HuH-7.5 (cell line): ENCODE data around the gene RAB11FIP3.
A peak's percentile ranks its signal among the peaks of the same experiment; 100 is the strongest.

Experiments
- DNase-seq: peaks from one replicate; pipeline ENCODE4 v3.0.0; 2011; ENCODE audit warnings: low spot score

Gene RAB11FIP3

DNA sequence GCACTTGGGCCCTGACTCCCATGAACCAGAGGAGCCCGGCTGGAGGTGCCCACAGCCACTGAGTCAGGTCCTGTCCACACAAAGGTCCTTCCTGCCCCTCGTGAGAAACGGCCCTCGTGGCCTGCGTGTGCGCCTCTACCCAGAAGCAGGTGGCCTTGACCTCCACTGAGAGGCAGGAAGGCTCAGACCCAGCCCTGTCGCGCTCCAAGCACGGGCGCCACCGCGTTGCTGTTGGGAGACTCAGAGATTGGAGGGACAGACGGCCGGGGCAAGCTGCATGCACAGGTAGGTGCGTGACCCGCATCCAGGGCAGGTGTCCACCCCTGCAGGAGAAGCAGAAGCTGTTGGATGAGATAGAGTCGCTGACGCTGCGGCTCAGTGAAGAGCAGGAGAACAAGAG lies 94.0 kb downstream of the RAB11FIP3 start:
- DNase-seq: no peak

DNA sequence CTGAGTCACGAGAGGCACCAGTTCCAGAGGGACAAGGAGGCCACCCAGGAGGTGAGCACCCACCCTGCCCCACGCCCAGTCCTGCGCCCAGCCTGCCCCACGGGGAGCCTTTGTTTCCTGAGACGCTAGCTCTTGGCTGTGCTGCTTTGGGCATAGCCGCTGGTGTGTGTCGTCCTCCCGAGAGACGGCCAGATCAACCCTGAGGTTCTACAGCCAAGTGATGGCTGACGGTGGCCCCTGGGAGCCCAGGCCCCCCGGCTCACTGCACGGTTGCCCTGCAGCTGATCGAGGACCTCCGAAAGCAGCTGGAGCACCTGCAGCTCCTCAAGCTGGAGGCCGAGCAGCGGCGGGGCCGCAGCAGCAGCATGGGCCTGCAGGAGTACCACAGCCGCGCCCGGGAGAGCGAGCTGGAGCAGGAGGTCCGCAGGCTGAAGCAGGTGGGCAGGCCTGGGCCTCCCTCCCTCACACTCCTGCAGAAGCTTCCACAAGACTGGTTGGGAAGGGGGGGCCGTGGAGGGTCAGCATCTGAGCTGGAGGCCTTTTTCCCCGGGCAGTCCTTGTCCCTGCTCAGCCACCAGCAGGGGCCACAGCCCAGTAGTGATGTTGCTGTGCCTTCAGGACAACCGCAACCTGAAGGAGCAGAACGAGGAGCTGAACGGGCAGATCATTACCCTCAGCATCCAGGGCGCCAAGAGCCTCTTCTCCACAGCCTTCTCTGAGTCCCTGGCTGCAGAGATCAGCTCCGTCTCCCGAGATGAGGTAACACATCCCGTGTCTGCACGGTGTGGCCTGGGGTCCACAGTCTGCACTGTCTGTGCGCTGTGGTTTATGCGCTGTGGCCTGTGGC lies 94.6 kb downstream of the RAB11FIP3 start:
- no peak for DNase-seq

DNA sequence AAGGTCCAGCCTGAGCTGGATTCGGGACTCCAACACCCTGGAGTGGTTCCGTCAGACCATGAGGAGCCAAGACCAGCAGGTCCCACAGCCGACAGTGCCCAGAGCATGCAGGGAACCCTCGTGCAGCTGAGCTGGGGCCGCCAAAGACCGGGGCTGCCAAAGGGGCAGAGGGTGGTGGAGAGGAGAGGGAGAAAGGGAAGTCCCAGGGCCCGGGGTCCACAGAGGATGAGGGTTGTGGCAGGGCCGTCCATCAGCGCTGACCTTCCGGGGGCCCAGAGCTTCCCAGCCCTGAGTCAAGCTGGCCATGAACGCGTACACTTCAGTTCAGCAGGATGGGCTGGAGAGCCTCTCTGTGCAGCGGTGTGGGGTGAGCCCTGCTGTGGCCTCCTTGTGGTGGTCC lies 95.4 kb downstream of the RAB11FIP3 start:
- DNase-seq: no peak

DNA sequence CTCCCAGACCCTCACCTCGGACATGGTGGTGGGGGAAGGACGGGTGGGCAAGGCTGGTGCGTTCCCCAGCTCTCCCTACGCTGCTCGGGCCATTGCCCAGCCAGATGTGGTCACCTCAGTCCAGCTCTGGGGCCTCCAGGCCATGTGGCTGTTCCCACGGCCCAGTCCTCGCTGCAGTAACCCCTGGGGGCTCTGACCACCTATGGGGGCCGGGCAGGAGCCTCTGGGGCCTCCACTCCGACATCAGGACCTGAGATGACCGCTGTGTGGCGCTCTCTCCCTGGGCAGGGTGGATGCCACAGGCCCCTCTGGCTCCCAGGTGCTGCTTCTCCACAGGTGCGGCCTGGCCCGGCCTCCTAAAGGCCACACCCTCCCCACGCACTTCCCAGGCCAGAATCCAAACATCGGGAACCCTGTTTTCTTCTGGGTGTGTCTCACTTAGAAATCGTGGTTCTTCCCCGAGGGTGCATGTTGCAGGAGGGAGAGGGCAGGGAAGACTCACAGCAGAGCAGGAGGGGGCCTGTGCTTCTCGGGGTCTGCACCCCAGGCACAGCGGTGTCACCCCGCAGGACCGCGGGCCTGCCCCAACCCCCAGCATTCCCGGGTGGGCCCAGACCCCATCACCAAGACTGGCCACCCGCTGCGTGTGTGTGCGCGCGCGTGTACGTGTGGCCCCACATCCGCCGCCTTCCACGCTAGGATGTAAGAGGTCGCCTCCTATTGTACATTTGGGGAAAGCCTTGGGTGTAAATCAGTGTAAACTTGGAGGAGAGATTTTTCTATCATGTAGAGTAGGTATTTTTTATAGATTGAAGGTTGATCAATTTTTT lies 96.1 kb downstream of the RAB11FIP3 start:
- DNase-seq: no peak

DNA sequence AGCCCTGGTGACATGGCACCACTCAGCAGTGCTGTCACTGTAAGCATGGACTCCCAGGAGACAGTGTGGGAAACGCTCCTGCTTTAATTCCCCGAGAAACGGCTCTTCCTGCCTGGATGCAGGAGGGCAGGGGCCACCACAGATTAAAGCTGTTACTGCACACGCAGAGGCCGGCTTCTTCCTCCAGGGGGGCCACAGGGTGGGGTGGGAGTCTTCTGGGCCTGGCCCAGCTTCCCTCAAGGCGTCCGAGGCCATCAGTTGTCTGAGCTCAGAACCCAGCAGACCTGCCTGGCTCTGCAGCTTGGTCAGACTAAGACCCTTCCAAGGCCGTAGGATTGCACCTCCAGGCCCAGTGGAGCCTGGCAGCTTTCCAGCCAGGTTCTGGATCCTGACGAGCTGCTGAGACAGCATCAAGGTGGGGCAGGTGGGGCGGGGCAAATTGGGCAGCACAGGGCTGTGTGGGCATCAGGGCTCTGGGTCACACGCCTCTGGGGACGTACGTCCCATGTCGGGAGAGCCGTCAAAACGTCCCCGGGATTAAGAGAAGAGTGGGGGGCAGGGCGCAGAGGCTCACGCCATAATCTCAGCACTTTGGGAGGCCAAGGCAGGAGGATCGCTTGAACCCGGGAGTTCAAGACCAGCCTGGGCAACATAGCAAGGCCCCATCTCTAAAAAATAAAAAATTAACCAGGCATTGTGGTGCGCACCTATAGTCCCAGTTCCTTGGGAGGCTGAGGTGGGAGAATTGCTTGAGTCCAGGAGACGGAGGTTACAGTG lies 97.1 kb downstream of the RAB11FIP3 start:
- DNase-seq: no peak

DNA sequence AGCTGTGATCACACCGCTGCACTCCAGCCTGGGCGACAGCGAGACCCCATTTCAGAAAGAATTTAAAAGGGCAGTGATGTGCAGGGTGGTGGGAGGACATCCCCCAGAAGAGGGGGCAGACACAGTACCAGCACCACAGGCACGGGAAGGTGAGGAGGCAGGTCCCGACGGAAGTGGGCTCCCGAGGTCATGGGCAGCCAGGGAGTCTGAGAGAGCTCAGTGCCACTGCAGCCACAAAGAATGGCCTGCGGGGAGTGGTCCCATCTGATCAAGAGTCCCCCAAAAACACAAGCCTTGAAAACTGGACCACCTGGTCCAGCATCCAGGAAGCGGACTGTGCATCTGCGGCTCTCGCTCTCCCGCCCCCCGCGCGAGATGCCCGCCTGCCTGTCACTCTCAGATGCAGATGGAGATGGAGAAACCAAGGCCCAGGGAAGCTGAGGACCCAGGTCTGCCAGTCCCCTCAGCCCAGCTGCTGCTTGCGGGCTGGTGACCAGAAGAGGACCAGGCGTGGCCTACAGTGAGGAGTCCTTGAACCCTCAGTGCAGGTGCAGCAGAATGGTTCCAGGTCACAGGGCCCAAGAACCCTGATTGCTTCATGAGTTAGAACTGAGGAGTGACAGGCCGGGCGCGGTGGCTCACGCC lies 97.8 kb downstream of the RAB11FIP3 start:
- no peak for DNase-seq

DNA sequence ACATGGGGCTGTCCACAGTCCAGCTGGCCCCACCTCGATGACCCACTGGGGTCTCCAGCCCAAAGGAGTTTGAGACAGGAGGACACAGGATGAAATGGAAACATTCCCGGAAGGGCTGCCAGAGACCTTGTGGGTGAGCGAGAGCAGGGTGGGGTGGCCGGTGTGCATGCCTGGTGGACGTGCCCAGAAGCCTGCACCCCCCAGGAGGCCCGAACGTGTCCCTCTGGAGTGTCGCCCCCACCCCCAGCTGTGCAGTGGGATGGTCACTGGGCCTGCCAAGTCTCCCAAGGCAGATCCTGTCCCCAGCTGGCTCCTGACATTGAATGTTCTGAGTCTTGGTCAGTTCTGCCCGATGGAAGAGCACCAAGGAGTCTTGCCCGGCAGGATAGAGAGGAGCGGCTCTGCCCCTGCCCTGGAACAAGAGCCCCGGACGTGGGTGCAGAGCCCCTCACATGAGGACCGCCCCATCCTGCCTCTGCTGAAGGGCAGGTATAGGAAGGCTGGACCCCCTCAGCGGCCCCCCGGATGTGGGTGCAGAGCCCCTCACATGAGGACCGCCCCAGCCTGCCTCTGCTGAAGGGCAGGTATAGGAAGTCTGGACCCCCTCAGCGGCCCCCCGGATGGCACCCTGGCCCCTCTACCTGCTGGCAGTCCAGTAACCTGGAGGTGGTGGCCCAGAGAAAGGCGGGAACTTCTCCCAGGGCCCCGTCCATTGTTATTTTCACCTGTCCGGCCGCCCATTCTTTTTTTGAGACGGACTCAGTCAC lies 99.0 kb downstream of the RAB11FIP3 start:
- no peak for DNase-seq

DNA sequence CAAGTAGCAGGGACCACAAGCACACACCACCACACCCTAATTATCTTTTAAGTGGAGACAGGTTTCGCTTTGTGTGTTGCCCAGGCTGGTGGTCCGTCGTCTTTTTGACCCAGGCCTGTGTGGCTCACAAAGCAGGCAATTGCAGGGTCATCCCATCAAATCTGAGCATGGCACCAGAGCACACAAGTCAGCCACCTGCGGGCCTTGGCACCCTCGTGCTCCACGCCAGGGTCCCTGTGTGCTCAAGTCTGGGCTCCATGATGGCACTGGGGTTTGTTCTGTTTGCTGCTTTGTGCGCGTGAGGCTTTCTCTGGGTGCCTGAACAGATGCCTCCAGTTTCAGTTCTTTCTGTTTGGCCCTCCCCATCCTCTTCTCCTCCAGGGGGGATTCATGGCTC lies 99.7 kb downstream of the RAB11FIP3 start:
- no peak for DNase-seq

DNA sequence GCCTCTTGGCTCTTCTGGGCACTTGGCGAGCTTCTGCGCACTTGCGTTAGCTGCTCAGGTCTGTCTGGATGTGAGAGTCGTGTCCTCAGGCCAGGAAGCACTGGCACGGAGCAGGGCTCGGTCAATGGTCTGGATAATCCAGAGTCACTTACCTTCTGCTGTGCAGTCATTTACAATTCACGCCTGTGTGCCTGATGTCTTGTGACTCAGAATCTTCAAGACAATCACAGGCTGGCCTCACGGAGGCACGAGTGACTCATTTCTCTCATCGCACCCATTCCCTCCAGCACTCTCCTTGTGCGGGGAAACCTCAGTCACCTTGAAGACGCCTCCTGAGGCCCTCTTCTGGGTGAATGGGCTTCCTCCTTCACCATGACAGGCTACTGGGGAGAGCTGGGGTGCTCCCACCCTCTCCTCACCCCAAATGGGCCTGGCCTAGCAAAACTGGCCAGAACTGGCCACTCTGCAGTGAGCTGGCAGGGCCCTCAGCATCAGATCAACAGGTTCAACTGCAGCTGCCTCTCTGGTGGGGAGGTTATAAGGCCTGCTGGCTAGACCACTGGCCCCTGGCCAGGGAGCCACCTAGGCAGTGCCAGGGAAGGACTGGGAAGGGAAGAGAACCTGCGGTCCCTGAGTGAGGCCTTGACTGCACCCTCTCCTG lies 100.2 kb downstream of the RAB11FIP3 start:
- no peak for DNase-seq

DNA sequence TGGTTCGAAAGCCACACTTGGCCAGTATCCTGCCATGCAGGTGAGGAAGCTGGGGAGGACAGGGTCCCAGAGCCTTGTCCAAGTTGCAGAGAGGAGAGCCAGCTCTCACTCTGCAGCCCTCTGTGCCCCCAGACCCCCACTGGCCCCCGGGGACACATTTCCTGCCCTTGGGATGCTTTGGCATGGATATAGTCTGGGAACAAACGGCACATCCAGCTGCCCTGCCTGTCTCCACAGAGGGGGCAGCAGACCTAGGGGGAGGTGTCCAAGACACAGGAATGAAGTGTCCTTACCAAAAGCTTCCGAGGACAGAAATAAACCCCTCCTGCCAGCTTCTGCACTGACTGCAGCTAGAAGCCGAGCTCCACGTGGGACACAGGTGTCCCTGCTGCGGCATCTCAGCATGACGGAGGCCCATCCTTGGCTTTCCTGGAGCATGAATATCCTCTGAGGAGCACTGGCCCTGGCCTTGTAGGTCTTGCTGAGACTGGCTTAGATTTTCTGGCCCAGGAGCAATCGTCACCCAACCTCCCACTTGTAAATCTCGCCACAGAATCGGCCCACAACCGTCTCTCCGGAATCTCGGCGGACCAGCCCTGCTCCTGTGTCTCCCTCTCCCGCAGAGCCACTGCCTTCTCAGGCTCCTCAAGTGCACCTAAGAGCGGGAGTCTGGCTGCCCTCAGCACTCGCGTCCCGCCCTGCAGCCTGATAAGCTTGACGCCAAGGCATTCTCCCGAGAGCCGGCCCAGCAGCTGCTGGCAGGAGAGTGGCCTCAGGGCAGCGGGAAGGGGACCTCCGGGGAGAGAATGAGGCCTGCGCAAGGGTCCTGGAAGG lies 100.9 kb downstream of the RAB11FIP3 start:
- no peak for DNase-seq

DNA sequence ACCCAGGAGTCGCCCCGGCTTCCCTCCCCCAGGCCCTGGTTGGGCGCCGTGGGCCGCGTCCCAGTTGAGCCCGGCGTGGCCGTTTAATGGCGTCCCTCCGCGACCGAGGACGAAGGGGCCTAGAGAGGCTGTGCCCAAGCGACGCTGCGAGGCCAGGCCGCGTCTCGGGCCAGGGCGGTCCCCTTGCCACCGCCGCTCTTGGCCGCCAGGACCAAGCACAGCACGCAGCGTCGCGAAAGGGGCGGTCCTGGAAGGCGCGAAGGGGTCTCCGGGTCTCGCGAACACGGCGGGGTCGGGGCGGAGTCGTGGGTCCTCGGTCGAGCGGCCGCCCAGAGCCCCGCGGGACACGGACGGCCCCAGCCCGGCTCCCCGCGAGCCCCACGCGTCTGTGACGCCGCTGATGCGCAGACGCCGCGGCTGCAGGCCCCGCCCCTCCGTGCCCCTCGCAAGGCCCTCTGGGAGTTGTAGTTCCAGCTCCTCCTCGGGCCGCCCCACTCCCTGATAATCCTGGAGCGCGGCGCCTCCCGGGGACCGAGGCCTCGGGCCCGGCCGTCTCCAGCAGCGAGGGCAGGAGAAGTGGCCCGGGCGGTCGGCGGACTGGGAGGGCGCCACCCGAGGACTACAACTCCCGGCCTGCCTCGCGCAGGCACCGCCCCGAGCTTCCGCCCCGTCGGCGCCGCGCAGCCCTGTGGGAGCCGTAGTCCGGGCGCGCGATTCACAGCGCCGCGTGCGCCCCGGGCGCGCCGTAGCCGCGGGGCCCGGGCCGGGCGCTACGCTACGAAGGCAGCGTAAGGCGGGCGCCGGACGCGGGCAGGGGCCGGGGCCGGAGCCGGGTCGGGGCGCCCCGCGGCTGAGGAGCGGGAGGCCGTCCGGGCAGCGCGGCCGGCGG lies 101.8 kb downstream of the RAB11FIP3 start, which contains the start of gene CAPN15:
CAPN15 (plus strand) TSS at position 698 of the 889 bp plus-strand sequence. CDS start 19,127 bp downstream, outside the sequence.
- peak; percentile 72 for DNase-seq

DNA sequence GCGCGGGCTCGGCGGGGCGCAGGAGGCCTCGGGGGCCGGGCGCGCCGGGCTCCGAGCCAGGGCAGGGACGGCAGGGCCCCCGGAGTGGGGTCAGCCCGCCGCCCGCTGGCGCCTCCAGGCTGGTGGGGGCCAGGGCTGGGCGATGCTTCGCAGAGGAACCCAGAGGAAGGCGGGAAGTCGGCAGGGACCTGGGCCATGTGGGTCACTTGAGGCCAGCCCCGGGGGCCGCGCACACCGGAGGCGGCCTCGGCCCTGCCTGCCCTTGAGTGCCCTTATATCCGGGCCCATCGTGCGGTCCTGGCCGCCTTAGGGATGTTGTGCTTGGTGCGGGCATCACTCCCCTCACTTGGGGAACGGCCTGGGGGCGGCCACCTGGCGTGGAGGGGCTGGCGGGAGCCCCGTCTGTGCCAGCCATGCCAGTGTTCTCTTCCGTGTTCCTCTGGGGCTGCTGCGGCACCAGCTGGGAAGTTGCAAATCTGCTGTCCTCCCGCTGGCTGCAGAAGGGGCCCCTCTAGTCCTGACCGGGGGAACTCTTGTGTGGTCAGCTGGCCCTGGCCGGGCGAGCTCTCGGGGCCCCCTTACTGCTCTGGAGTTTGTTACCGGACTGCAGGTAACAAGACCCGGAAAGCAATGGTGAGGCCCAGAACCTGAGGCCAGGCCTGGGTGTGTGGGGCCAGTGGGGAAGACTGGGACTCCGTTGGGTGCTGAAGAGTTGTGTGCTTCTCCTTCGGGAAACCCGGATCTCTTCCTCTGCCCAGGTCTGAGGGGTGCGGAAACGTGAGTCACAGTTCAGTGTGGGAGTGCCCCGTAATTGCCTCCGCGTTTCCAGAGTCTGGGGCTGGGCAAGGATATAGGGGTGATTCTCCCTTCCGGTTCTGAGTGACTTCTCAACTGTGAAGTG lies 102.9 kb downstream of the RAB11FIP3 start:
- DNase-seq: no peak

DNA sequence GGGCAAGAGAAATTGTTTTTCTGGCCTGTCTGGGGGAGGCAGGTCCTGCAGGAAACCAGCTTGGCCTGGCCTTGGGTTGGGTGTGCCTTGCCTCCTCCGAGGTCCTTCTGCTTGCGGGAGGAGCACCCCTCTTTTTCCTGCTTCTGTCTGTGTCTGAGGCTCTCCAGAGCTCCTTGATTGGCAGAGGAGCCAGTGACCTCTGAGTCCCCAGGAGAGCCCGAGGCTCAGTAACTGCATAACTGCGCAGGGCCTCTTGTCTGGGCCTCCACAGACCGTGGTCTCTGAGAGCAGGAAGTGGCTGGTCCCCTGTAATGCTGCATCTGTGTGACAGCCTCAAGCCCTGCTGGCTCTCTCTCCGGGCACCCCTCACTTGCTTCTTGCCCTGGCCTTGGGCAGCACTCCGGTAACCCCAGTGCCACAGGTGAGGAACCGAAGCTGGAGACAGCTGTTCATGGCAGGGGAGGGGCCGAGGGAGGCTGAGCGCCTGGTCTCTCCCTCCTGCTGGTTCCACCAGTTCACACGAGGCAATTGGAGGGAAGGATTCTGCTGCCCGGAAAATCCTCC lies 103.6 kb downstream of the RAB11FIP3 start:
- DNase-seq: no peak

DNA sequence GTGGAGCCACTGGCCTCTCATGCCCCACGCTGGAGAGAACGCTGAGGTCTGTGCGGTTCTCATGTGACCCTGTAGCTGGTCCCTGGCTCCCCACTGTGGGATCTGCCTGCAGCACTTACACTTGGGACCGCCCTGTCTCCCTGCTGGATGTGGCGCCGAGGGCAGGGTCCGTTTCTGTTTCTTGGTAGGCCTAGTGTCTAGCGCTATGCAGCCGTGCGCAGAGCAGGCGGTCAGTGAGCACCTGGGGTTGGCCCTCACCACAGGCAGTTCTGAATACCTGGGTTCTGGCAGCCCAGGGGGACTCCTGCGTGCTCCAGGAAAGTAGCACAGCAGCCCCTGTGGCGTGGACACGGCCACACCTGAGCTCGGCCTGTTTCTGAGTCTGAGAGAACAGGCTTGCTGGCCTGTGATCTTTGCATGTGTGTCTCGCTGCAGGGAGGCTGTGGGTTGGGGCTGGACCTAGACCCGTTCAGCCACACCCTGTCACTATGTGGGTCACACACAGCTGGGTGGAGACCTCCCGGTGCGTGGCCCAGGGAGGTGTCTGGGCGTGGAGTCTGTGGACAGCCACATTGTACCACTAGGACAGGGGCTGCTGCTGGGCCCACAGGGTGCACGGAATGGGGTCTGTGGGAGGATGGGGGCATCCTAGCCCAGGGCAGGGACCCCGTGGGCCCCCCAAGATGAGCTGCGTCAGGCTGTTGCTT lies 104.8 kb downstream of the RAB11FIP3 start:
- no peak for DNase-seq

DNA sequence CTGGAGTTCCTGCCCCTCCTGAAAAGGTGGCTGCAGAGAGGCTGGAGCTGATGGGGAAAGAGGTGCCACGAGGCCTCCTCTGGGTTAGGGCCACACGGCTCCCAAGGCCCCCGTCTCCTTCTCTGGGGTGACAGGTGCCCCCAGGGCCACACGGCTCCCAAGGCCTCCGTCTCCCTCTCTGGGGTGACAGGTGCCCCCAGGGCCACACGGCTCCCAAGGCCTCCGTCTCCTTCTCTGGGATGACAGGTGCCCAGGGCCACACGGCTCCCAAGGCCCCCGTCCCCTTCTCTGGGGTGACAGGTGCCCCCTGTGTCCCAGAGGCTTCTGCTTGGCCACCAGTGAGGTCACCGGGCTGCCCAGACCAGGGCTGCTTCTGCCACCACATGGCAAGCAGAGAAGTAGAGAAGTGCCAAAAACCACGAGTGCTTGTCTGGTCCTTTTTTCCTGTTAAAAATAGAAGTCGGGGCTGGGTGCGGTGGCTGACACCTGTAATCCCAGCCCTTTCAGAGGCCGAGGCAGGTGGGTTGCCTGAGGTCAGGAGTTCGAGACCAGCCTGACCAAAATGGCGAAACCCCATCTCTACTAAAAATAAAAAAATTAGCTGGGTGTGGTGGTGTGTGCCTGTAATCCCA lies 106.2 kb downstream of the RAB11FIP3 start:
- no peak for DNase-seq
